GM19193 (cell line): ENCODE measurements around the gene ARHGAP18.

ENCODE experiments used
- POLR2A ChIP-seq: IDR thresholded peaks from 4 replicates; pipeline ENCODE4 v1.6.1; 2011; ENCODE audit not compliant: insufficient read depth, insufficient read length; ENCODE audit errors: extremely low read depth

Gene ARHGAP18

GRCh38 chr6:129705212-129705611 lies 4.8 kb downstream of the ARHGAP18 start:
- no peak for TF ChIP-seq POLR2A

GRCh38 chr6:129704708-129705107 lies 5.3 kb downstream of the ARHGAP18 start:
- no peak for TF ChIP-seq POLR2A

- TF ChIP-seq POLR2A, result no peak
Measured at GRCh38 chr6:129701721-129702455, 8.1 kb downstream of the ARHGAP18 start.

GRCh38 chr6:129700666-129701065 lies 9.3 kb downstream of the ARHGAP18 start:
- no peak for TF ChIP-seq POLR2A

GRCh38 chr6:129699659-129700058 lies 10.3 kb downstream of the ARHGAP18 start:
- TF ChIP-seq POLR2A, result no peak

- TF ChIP-seq POLR2A, result no peak
Measured at GRCh38 chr6:129698430-129698829, 11.5 kb downstream of the ARHGAP18 start.

GRCh38 chr6:129697788-129698187 lies 12.2 kb downstream of the ARHGAP18 start:
- no peak for TF ChIP-seq POLR2A

- no peak for TF ChIP-seq POLR2A
Measured at GRCh38 chr6:129696843-129697242, 13.1 kb downstream of the ARHGAP18 start.

- no peak for TF ChIP-seq POLR2A
Measured at GRCh38 chr6:129696028-129696418, 14.0 kb downstream of the ARHGAP18 start.

GRCh38 chr6:129695373-129696027 lies 14.5 kb downstream of the ARHGAP18 start:
- no peak for TF ChIP-seq POLR2A

GRCh38 chr6:129694036-129694435 lies 15.9 kb downstream of the ARHGAP18 start:
- TF ChIP-seq POLR2A, result no peak

GRCh38 chr6:129692467-129692866 lies 17.5 kb downstream of the ARHGAP18 start:
- no peak for TF ChIP-seq POLR2A

GRCh38 chr6:129691709-129692108 lies 18.3 kb downstream of the ARHGAP18 start:
- TF ChIP-seq POLR2A, result no peak

GRCh38 chr6:129691043-129691640 lies 18.8 kb downstream of the ARHGAP18 start:
- TF ChIP-seq POLR2A, result no peak

- no peak for TF ChIP-seq POLR2A
Measured at GRCh38 chr6:129686941-129687627, 22.9 kb downstream of the ARHGAP18 start.

- no peak for TF ChIP-seq POLR2A
Measured at GRCh38 chr6:129685662-129686031, 24.3 kb downstream of the ARHGAP18 start.

- TF ChIP-seq POLR2A, result no peak
Measured at GRCh38 chr6:129684903-129685661, 24.9 kb downstream of the ARHGAP18 start.
